ENCODE measurements around the gene SH3BGRL2. TPM values are rescaled to one million over a fixed set of nuclear protein-coding genes. Genes with fewer than 3 reads are reported as not detected.

Gene SH3BGRL2
- total RNA-seq, 1 experiment from 2014 or later: 11.8 TPM

DNA sequence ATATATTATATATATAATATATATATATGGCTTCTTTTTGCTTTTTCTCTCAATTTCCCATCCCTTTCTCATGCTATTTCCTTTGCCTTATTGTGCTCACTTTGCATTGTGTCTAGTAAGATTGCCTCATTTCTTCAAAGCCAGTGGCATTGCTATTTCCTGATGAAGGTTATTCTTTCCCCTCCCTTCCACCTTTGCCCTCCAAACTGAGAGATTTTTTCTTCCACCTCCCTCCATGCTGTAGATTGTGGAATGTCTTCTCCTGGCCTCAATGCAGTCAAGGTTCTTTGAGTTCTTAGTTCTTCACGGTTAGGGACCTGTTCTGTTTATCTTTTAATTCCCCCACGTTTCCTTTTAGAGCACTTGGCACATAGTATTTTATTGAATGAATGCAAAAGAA lies 17.2 kb downstream of the SH3BGRL2 start:
- TF ChIP-seq, protein P1, sequence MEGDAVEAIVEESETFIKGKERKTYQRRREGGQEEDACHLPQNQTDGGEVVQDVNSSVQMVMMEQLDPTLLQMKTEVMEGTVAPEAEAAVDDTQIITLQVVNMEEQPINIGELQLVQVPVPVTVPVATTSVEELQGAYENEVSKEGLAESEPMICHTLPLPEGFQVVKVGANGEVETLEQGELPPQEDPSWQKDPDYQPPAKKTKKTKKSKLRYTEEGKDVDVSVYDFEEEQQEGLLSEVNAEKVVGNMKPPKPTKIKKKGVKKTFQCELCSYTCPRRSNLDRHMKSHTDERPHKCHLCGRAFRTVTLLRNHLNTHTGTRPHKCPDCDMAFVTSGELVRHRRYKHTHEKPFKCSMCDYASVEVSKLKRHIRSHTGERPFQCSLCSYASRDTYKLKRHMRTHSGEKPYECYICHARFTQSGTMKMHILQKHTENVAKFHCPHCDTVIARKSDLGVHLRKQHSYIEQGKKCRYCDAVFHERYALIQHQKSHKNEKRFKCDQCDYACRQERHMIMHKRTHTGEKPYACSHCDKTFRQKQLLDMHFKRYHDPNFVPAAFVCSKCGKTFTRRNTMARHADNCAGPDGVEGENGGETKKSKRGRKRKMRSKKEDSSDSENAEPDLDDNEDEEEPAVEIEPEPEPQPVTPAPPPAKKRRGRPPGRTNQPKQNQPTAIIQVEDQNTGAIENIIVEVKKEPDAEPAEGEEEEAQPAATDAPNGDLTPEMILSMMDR (conservative IDR thresholded peaks at IDR 0.05): no peak
- Histone ChIP-seq H3K18ac (ENCODE audit: insufficient read length, low read depth, low read length) (no peak overlapping the region), H4K91ac (ENCODE audit: insufficient read length, low read depth, low read length) (no peak overlapping the region), H2AK5ac (ENCODE audit: insufficient read length, low read length) (no peak overlapping the region), H3K9ac (ENCODE audit: extremely low read depth, insufficient read length, low read length) (no peak overlapping the region), H3K56ac (ENCODE audit: insufficient read length, low read depth, low read length) (no peak overlapping the region), H3K14ac (ENCODE audit: insufficient read depth, low read length) (no peak overlapping the region), H3K4me1 (ENCODE audit: insufficient read depth, low read length) (peaks cover 4% of the 10 kb centered on the region; the same call in 1 of the 2 replicates), H3T11ph (ENCODE audit: low read length) (no peak overlapping the region), H3K23ac (ENCODE audit: insufficient read length, low read depth, low read length) (no peak overlapping the region), H2AFZ (ENCODE audit: low read length) (no peak overlapping the region), H4K8ac (replicated peaks; ENCODE audit: insufficient read length, low read depth, low read length) (no peak overlapping the region), H3K4ac (ENCODE audit: low read depth, low read length) (no peak overlapping the region), H2BK12ac (ENCODE audit: insufficient read length, low read depth, low read length) (no peak overlapping the region), H2BK120ac (ENCODE audit: low read depth, low read length, poor library complexity, severe bottlenecking) (no peak overlapping the region), H4K5ac (ENCODE audit: insufficient read length, low read depth, low read length) (no peak overlapping the region), H3K9me3 (ENCODE audit: control insufficient read depth, low read depth, low read length) (no peaks in the 10 kb centered on the region), H3K4me2 (ENCODE audit: insufficient read depth, insufficient read length, low read length) (no peak overlapping the region), H3K23me2 (ENCODE audit: insufficient read length, low read depth, low read length, poor library complexity, severe bottlenecking) (no peaks in the 10 kb centered on the region), H2BK15ac (ENCODE audit: low read depth, low read length) (no peak overlapping the region), H3K79me2 (ENCODE audit: insufficient read depth, low read length) (no peaks in the 10 kb centered on the region), H3K27ac (ENCODE audit: insufficient read length, low read depth, low read length) (no peak overlapping the region), H4K20me1 (ENCODE audit: control insufficient read depth, insufficient read depth, insufficient read length) (no peaks in the 10 kb centered on the region), H2BK20ac (ENCODE audit: low read depth, low read length, poor library complexity, severe bottlenecking) (no peak overlapping the region), H2BK5ac (ENCODE audit: insufficient read length, low read length) (no peak overlapping the region), H3K79me1 (ENCODE audit: insufficient read depth, low read depth, low read length, poor library complexity, severe bottlenecking) (peaks cover 2% of the 10 kb centered on the region), H3K27me3 (ENCODE audit: insufficient read depth, low read length) (no peaks in the 10 kb centered on the region; the same call in 1 of the 2 replicates)
- Mint-ChIP-seq H3K4me1 (peaks cover 23 to 31% of the 10 kb centered on the region in 2 experiments), H3K27me3 (ENCODE audit: low read depth) (no peaks in the 10 kb centered on the region; the same call in 1 of the 2 replicates), H3K9me3 (no peaks in the 10 kb centered on the region), H3K4me3 (no peak overlapping the region; a peak in 1 of 5 replicates), H3K36me3 (ENCODE audit: insufficient read depth in 1 of 3, low read depth in 3 of 3) (no peaks in the 10 kb centered on the region), H3K27ac (no peak overlapping the region)
- WGBS (ENCODE audit: extremely low coverage, insufficient read length, low lambda C conversion rate): no CpG with 5 or more reads among the region's 2 CpGs
- DNase-seq: no peak

All from H9 (cell line).